GM19372 (cell line): ENCODE results near the gene TNFSF12.

Experiments
- ATAC-seq: cut with Tn5 transposase; IDR thresholded peaks from one replicate; pipeline ENCODE4 v1.9.1; 2021; ENCODE audit warnings: mild to moderate bottlenecking, low read depth, moderate library complexity; ENCODE audit not compliant: unreplicated experiment

Gene TNFSF12

DNA sequence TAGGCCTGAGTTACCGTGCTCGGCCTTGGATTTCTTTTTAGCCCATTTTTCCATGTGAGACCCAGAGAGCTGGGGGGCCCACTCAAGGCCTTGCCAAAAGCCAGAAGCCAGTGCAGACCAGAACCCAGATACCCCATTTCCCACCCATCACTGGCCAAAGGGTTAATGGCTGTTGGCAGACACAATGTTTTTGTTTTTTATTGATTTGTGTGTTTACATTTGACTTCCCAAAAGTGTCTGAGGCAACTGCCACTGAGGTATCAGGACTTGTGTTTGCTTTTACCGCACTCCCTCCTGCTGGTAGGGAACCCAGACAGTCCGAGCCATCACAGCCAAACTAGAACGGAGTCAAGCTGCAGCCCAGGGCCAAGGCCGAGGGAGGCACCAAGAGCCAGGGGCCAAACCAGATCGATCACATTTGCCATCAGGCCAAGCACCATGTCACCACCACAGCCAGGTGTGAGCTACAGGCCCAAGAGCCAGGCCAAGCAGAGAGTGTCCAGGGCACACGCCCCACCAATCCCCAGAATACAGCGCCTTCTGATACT is 7.7 kb upstream of the TNFSF12 start:
- no peak for ATAC-seq

DNA sequence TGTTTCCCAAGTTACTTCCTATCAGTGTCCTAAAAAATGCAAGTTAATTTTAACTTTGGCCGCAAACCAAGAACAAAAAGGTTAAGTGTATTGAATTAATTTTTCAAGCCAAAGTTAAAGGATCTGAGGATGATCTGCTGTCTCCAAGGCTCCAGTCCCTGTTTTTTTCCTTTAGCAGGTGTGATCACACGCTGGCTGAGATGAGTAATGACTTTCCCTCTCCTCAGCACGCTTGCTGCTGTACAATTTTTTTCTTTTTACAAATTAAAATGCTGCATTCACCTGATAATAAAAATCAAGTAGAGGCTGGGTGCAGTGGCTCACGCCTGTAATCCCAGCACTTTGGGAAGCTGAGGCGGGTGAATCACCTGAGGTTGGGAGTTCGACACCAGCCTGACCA is 3.9 kb upstream of the TNFSF12 start:
- no peak for ATAC-seq

DNA sequence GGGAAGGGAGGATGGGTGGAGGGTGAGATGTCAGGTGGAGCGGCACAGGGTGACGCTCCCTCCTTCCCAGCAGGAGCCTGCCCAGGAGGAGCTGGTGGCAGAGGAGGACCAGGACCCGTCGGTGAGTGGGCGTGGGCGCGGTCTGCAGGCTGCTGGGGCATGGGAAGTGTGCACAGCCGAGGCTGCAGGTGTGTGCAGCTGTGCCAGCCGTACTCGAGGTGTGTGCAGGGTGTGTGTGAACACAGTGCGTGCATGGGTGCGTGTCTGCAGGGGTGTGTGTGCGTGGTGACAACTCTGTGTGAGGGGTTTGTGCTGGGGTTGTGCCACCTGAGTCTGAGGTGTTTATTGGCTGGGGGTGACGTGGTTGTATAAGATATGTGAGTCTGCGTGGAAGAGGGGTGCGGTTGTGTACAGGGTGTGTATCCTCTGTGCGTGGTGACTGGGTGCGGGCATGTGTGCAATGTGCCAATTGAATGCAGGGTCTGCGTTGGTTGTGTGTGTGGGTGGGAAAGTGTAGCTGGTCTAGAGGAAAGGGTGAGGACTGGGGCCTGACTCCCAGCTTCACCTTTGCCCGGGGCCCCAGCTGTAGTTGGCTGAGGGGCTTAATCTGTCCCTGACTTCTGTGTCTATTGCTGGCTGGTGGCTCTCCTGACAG is 670 bp downstream of the TNFSF12 start:
- ATAC-seq = no peak

DNA sequence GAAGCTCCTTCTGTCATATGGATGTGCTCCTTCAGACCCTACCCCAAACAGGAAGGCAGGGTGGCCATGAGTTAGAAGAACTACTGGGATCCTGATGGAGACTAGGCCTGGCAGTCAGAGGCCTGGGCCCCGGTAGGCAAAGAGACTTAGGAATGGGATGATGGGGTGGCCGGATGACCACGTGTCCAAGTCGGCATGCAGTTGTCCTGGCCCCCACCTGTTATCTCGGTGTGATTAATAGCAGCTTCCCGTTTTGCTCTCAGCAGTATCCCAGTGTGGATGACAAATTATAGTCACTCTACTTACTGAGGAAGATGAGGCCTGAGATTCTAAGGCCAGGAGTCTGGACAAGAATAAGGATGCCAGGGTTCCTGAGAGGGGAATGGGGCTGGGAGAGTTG is 1.5 kb downstream of the TNFSF12 start:
- ATAC-seq = no peak

DNA sequence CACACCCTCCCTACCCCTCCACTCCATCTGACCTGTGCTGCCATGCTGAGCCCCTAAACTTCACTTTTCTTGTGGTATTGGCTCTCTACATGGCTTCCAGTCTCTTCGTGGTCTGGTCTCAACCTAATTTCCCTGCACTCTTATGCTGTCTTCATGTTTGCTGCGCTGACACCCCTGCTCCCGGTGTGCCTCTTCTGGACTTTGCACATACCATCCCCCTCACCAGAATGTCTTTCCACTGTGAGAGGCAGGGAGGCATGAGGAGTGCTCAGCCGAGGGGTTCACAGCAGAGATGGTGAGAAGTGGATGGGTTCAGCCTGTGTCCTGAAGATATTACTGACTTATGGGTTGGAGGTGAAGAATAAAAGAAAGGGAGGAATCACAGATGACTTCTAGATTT is 2.5 kb downstream of the TNFSF12 start:
- ATAC-seq = no peak

DNA sequence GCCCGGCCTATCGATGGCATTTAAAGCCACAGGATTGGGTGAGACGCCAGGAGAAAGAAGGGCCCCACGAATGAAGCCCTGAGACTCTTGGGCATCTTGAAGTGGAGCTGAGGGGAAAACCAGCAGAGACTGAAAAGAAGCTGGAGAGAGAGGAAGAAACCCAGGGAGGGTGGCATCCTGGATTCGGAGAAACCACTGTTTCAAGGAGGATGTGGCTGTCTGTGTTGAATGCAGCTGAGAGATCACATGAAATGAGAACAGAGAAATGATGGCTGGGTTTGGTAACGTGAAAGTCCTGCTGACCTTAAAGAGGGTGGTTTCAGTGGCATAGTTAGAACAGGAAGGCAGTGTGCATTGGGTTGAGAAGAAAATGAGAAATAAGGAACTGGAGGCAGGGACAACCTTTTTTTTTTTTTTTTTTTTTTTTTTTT is 3.8 kb downstream of the TNFSF12 start:
- peak; percentile 69 for ATAC-seq

DNA sequence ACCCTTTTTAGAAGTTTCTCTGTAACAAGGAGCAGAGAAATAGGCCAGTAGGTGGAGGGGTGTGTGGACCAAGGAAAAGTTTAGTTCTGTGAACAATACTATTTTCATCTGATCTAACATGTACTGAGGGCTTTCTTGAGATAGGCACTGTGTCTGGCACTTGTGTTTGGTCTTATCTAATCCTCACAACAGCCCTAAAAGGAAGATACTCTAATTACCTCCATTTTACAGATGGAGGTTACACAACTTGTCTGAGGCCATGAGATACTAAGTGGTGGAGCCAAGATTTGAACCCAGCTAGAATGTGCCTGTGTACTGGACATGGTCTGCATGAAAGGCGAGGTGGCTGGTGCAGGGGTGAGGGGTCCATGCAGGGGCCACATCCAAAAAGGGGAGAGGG is 4.5 kb downstream of the TNFSF12 start:
- no peak for ATAC-seq

DNA sequence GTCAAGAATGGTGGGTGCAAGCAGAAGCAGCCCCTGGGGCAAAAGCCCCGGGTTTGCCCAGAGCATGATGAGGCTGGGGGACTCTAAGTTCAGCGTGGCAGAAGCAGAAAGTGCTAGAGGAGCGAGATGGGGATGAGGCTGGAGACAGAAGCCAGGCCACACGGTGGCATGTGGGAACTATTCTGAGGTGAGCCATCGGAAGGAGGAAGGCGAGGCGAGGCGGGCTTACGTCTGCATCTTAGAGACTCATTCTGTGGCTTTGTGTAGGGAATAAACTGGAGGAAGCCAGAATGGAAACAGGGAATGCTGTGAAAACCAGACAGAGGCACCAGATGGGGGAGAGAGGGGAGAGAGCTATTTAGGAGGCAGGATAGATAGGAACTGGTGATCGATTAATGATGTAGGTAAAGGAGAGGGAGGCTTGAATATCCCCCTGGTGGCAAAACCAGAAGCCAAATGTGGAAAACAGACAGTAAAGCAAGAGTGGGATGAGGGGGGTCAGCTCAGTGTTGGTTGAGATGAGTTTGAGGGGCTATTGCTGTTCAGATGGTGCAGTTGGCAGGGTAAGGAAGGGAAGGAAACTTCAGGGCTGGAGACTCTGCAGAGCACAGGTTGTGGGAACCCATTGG is 6.6 kb downstream of the TNFSF12 start:
- no peak for ATAC-seq

DNA sequence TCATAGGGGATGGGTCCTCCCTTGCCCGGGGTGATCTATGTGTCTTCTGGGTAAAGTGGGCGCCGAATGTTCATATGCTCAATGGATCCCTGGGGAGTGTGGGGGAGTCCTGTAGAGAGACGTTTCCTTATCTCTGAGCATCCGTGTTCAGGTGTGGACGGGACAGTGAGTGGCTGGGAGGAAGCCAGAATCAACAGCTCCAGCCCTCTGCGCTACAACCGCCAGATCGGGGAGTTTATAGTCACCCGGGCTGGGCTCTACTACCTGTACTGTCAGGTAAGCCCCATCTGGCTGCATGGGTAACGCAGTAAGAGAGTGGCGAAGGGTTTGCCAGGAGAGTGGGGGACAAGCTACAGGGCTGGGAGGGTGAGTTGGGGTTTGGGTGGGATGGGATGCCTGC is 7.8 kb downstream of the TNFSF12 start:
- ATAC-seq = no peak

DNA sequence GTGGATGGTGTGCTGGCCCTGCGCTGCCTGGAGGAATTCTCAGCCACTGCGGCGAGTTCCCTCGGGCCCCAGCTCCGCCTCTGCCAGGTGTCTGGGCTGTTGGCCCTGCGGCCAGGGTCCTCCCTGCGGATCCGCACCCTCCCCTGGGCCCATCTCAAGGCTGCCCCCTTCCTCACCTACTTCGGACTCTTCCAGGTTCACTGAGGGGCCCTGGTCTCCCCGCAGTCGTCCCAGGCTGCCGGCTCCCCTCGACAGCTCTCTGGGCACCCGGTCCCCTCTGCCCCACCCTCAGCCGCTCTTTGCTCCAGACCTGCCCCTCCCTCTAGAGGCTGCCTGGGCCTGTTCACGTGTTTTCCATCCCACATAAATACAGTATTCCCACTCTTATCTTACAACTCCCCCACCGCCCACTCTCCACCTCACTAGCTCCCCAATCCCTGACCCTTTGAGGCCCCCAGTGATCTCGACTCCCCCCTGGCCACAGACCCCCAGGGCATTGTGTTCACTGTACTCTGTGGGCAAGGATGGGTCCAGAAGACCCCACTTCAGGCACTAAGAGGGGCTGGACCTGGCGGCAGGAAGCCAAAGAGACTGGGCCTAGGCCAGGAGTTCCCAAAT is 8.4 kb downstream of the TNFSF12 start:
- ATAC-seq = no peak

DNA sequence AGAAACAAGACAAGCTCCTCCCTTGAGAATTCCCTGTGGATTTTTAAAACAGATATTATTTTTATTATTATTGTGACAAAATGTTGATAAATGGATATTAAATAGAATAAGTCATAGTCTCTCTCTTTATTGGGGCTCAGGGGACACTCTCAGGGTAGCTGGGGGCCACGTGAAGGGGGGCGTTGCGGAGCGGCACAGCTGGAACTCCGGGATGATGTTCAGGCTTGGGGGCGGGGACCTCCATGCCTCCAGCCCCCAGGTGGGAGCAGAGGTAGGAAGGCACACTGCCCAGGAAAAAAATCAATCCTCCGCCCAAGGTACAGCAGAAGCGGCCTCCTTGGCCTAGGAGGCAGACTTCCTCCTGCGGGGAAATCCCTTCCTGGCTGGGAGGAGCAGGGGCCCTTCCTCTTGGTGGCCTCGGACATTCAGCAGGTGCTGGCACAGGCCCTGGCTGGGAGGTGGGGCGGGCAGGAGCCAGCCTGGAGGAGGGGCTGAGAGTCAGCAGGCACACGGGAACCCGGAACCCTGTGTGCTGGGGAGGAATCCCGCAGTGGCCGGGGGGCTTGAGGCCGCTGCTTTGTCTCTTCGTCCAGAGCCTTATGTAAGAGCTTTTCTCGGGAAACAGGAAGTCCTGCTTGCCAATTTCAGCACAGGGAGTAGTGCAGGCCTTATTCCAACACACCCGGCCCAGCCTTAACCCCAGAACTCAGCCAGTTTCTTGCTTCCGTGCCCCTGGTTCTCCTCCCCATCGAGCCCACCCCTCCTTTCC is 9.1 kb downstream of the TNFSF12 start:
- ATAC-seq = no peak

DNA sequence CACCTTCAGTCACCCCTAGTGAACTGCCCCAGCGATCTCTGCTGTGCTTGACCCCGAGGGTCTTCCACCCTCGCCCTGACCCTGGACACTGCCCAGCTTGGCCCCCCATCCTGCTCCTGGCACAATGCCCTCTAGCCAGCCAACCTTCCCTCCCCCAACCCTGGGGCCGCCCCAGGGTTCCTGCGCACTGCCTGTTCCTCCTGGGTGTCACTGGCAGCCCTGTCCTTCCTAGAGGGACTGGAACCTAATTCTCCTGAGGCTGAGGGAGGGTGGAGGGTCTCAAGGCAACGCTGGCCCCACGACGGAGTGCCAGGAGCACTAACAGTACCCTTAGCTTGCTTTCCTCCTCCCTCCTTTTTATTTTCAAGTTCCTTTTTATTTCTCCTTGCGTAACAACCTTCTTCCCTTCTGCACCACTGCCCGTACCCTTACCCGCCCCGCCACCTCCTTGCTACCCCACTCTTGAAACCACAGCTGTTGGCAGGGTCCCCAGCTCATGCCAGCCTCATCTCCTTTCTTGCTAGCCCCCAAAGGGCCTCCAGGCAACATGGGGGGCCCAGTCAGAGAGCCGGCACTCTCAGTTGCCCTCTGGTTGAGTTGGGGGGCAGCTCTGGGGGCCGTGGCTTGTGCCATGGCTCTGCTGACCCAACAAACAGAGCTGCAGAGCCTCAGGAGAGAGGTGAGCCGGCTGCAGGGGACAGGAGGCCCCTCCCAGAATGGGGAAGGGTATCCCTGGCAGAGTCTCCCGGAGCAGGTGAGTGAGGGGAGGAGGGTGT is 9.9 kb downstream of the TNFSF12 start, which contains the start of gene TNFSF13:
TSS of gene TNFSF13 (plus strand) at position 207 of the 776 bp plus-strand sequence. CDS start at position 497, 290 bp downstream.
- ATAC-seq = no peak

DNA sequence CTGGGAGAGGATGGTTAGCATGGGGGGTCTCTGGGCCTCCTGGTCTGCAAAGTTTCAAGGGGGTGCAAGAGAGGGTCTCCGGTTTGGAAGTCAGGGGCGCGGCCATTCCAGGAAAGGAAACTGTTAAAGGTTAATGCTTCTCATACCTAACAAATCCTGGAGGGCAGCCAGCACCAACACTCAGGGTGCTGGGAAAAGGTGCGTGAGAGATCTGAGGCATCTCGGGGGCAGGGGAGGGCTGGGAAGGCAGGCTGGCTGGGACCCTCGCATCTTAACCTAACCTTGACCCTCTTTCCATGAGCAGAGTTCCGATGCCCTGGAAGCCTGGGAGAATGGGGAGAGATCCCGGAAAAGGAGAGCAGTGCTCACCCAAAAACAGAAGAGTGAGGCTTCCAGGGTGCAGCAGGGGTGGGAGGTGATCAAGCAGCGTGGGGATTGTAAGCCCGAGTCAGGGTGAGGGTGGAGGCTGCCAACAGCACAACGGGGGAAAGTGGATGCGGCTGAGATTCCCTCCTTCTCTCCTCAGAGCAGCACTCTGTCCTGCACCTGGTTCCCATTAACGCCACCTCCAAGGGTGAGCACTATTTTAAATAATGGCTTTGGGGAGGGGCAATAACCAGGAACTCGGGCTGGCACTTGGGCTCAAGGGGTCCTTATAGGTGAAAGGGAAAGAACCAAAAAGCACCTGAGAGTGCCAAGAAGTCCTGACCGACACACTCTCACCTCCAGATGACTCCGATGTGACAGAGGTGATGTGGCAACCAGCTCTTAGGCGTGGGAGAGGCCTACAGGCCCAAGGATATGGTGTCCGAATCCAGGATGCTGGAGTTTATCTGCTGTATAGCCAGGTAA is 10.7 kb downstream of the TNFSF12 start:
- ATAC-seq = no peak

DNA sequence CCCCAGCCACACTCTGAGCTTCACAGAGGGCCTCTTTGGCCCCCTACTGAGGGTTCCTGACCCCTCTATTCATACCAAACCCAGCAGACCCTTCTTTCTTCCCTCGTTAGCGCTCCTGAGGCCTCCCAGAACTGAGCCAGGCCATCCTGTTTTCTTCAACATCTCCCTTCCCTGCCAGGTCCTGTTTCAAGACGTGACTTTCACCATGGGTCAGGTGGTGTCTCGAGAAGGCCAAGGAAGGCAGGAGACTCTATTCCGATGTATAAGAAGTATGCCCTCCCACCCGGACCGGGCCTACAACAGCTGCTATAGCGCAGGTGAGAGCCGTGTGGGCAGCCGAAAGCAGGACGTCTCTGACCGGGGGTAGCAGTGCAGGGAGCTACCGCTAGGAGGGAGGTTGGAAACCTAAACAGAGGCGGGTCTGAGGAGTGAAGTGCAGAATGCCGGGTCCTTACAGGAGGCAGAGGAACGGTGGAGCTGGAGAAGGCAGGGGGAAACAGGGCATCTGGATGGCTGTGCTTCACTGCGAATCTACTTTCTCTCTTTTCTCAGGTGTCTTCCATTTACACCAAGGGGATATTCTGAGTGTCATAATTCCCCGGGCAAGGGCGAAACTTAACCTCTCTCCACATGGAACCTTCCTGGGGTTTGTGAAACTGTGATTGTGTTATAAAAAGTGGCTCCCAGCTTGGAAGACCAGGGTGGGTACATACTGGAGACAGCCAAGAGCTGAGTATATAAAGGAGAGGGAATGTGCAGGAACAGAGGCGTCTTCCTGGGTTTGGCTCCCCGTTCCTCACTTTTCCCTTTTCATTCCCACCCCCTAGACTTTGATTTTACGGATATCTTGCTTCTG is 11.5 kb downstream of the TNFSF12 start:
- no peak for ATAC-seq

DNA sequence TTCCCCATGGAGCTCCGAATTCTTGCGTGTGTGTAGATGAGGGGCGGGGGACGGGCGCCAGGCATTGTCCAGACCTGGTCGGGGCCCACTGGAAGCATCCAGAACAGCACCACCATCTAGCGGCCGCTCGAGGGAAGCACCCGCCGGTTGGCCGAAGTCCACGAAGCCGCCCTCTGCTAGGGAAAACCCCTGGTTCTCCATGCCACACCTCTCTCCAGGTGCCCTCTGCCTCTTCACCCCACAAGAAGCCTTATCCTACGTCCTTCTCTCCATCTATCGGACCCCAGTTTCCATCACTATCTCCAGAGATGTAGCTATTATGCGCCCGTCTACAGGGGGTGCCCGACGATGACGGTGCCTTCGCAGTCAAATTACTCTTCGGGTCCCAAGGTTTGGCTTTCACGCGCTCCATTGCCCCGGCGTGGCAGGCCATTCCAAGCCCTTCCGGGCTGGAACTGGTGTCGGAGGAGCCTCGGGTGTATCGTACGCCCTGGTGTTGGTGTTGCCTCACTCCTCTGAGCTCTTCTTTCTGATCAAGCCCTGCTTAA is 12.2 kb downstream of the TNFSF12 start:
- ATAC-seq = peak; percentile 42

DNA sequence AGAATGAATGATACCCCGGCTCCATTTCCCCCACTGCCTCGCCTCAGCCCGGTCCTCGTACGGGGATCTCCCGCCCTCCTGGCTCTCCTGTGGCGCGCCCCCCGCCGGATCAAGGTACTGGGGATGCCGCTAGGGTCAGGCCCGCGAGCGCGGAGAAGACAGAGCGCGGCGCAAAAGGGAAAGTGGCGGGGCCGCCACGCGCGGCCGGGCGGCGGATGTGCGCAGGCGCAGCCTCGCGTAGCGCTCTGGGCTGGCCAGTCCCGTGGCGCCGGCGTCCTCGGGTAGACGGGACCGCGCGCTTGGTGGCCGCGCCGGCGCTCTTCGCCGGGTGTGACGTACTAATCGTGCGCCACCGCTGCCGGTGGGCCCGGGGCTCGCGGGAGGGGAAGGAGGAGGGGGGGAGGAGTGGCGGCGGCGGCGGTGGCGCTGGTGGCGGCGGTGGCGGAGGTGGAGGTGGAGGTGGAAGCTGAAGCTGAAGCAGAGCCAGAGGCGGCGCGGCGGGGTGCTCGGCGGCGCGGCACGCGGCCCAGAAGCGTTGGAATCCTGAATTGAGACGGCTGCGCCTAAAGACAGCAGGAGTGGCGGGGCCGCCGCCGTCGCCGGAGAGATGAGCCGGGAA is 12.8 kb downstream of the TNFSF12 start, which contains the start of gene SENP3:
TSS of gene SENP3 (plus strand) at position 331 of the 619 bp plus-strand sequence. CDS start 1,158 bp downstream, outside the sequence.
- ATAC-seq = peak; percentile 81

DNA sequence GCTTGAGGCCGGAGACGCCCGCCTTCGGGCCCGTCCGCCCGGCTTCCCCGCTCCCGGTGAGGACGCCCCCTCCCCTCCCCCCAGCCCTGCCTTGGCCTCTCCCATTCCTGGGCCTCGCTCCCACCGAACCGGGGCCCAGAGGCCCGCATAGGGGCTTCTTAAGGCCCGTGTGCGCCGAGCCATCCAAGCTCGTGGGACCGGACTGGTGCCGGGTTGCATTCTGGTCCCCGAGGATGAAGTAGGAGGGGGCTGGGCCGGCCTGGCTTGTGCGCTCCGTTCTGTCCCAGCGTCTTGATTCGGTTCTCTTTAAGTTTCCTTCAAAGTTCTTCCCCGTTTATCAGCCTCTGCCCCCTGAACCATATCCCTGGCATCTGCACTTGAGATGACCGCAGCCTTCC is 13.3 kb downstream of the TNFSF12 start:
- no peak for ATAC-seq
